Globus pallidus (tissue), 1 donor: ENCODE data around the gene PPHLN1.

Experiments
- DNase-seq: peaks from one replicate; pipeline ENCODE4 v3.0.0-alpha.2; 2015; ENCODE audit warnings: low spot score

PPHLN1 gene

DNA sequence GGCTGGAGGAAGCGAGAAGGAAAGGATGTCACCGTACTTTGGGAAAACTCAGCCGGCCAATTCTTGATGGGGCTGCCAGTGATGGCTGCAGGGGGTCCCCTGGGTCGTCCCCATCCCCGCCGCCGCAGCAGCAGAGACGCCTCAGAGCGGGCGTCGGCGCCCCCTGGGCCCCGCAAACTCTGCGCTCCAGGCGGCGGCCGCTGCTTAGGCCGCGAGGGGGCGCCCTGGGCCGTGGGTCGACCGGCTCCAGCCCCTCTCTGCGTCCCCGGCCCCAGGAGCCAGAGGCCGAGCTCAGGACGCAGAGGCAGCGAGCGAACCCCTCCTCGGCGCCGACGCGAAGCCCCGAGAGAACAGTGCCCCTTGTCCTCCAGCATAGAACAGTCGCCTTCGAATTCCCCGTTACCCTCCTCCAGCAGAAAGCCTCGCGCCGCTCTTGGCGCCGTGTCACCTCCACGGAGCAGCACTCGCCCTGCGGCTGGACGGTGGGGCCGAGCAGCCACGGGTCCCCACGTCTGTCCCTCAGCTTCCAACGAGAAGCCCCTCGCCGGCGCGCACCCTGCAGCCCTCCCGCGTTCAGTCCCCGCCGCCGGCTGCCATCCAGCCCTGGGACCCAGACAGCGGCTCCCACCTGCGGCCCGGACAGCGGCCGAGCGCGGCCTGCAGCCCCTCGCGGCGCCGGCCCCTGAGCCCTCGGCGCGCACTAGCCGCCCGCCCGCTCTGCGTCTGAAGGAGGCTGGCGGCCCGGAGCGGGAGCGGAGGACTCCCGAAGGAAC, 157.0 kb downstream of the PPHLN1 start:
- DNase-seq: peak; percentile 37

- no peak for DNase-seq
Observed at GRCh38 chr12:42483521-42483790, 157.5 kb downstream of the PPHLN1 start.

DNA sequence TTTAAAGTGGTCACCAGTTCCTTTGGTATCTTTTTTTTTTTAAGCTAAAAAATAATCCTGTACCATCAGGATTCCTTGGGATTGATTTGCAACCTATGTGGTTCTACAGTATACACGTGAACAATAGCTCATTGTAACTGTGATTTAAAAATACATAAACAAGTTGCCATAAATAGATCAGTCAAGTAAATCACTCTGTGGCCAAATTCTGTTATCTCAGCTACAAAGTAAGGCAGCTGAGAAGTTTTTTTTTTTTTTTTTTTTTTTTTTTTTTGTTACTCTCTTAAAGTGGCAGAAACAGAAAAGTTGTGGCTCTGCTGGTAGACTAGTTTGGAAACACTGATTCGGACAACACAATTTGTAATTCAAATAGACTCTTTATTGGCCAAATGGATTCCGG, 159.0 kb downstream of the PPHLN1 start:
- DNase-seq: no peak

DNA sequence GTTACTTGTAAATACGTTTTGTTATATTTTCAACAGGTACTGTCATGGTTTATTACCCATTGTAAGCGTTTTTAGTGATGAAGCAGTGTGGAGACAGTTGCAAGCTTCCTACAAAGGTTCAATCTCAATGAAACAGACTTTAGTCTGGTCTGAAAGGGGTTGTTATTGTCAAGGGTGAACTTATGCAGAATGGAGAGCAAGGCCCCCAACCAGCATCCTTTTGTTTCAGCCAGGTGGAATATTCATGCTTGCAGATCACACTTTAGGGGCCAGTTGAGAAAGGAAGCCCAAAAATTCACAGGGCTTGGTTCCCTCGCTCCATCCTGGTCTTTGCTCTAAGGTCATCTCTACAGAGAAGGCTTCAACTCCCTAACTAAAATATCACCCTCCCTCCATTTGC, 159.9 kb downstream of the PPHLN1 start:
- DNase-seq: no peak

DNA sequence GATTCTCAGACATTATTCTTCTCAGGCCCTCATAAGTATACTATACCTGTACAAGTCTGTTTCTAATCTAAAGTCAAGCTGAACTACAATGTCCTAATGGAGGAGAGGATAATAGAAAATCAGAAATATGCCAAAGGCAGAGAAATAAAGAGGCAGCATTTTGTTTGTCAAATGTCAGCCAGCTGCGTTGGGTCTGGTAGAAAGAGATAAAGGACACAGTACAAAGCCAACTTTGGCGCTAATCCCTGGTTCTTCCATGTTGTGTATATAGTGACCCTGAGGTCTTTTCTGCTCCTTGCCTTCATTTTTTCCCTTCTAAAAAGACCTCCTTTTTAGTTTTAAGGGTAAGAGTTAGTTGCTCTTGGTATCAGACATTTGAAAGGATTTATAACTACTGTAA, 160.4 kb downstream of the PPHLN1 start:
- no peak for DNase-seq

DNA sequence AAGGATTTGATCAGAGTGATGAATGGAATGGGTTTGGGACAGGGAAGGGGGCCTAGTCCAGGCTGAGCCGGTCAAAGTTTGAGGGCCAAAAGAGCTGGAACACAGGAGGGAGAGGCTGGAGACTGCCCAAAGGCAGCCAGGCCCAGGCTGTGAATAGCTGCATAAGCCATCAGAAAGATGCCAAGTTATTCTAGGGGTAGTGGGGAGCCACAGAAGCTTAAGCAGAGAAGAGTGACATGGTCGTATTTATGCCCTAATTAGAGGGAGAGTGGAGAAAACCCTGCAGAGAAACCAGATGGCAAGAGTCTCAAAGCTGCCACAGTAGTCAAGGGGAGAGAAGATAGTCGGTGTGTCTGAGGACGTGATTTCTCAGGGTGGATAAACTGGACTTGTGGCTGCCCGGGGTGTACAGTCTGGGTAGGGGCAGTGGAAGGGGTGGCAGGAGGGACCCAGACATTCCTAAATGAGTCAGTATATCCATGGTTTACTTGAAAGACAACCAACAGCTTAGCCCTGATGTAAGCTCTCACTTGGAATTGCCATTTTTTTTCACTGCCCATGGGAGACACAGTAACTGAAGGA, 164.4 kb downstream of the PPHLN1 start:
- DNase-seq: no peak
